ENCODE data around the gene PPP1R13L.

- TF ChIP-seq CTCF (IDR thresholded peaks at IDR 0.05): no peak
- no peak for TF ChIP-seq POLR2A (IDR thresholded peaks at IDR 0.05)
Observed at GRCh38 chr19:45355402-45355801, 49.5 kb downstream of the PPP1R13L start.

All from uterus (tissue), 2 donors.